IPS-20b (cell line): ENCODE data around the gene ATOX1.
"Not testable (repeated sequence)": the region's sequence is repeated elsewhere in the genome, so short reads cannot be mapped to it uniquely, and the experiment has no call there.

Source experiments
- H3K27ac ChIP-seq: one replicate; pipeline ENCODE4 v1.5.1; 2013; ENCODE audit warnings: low read length
- H3K27me3 ChIP-seq: 2 replicates; pipeline ENCODE4 v1.6.1; 2013; ENCODE audit warnings: mild to moderate bottlenecking, low read length, inconsistent platforms; ENCODE audit not compliant: insufficient read depth
- H3K36me3 ChIP-seq: 2 replicates; pipeline ENCODE4 v1.6.1; 2013; ENCODE audit warnings: low read depth, mild to moderate bottlenecking, inconsistent platforms, low read length, moderate library complexity; ENCODE audit not compliant: insufficient read depth
- H3K4me1 ChIP-seq: 2 replicates; pipeline ENCODE4 v1.6.1; 2013; ENCODE audit warnings: mild to moderate bottlenecking, control low read depth, inconsistent platforms, low read length, moderate library complexity; ENCODE audit not compliant: insufficient read depth
- H3K4me3 ChIP-seq: 2 replicates; pipeline ENCODE4 v1.5.1; 2013; ENCODE audit warnings: mild to moderate bottlenecking, low read length, inconsistent platforms
- H3K9ac ChIP-seq: 2 replicates; pipeline ENCODE4 v1.6.1; 2013; ENCODE audit warnings: low read depth, mild to moderate bottlenecking, inconsistent platforms, low read length, moderate library complexity
- H3K9me3 ChIP-seq: 2 replicates; pipeline ENCODE4 v1.6.1; 2013; ENCODE audit warnings: mild to moderate bottlenecking, low read depth, low read length, inconsistent platforms; ENCODE audit not compliant: insufficient read depth

The ATOX1 gene

GRCh38 chr5:151740958-151741373 lies 17.5 kb downstream of the ATOX1 start:
- Histone ChIP-seq H3K27ac (no peak overlapping the region), H3K9ac (no peak overlapping the region), H3K36me3 (peaks cover 21% of the 10 kb centered on the region), H3K9me3 (no peaks in the 10 kb centered on the region), H3K4me3 (no peak overlapping the region), H3K4me1 (peaks cover 16% of the 10 kb centered on the region), H3K27me3 (no peaks in the 10 kb centered on the region)

- Histone ChIP-seq H3K36me3 (peaks cover 16% of the 10 kb centered on the region), H3K27ac (peak overlapping the region; percentile 43)
These were observed 18.0 kb downstream of the ATOX1 start for GRCh38 chr5:151740336-151740942.

GRCh38 chr5:151739939-151740335 lies 18.5 kb downstream of the ATOX1 start:
- no peaks in the 10 kb centered on the region for H3K9me3 ChIP-seq
- H3K27ac ChIP-seq: peak overlapping the region; percentile 77
- peak overlapping the region; percentile 59; the same call in 1 of the 2 replicates for H3K9ac ChIP-seq
- H3K27me3 ChIP-seq: no peaks in the 10 kb centered on the region
- peaks cover 16% of the 10 kb centered on the region for H3K4me1 ChIP-seq
- H3K36me3 ChIP-seq: peaks cover 11% of the 10 kb centered on the region
- peak overlapping the region; percentile 37; the same call in 1 of the 2 replicates for H3K4me3 ChIP-seq

More at GRCh38 chr5:151740336-151740942, 18.0 kb downstream of the ATOX1 start:
- H3K4me1 ChIP-seq: peaks cover 16% of the 10 kb centered on the region
- H3K9ac ChIP-seq: peak overlapping the region; percentile 59; the same call in 1 of the 2 replicates
- peak overlapping the region; percentile 37; the same call in 1 of the 2 replicates for H3K4me3 ChIP-seq
- no peaks in the 10 kb centered on the region for H3K27me3 ChIP-seq
- no peaks in the 10 kb centered on the region for H3K9me3 ChIP-seq

GRCh38 chr5:151739395-151739794 lies 19.0 kb downstream of the ATOX1 start:
- Histone ChIP-seq H3K27me3 (no peaks in the 10 kb centered on the region), H3K36me3 (peaks cover 5% of the 10 kb centered on the region; the same call in 1 of the 2 replicates), H3K9ac (peak overlapping the region; percentile 38; the same call in 1 of the 2 replicates), H3K4me1 (peaks cover 16% of the 10 kb centered on the region), H3K27ac (peak overlapping the region; percentile 77), H3K4me3 (peak overlapping the region; percentile 37; the same call in 1 of the 2 replicates), H3K9me3 (no peaks in the 10 kb centered on the region)

- H3K9me3 ChIP-seq: no peaks in the 10 kb centered on the region
- H3K27ac ChIP-seq: no peak overlapping the region
- no peak overlapping the region for H3K4me3 ChIP-seq
- H3K9ac ChIP-seq: no peak overlapping the region
- no peaks in the 10 kb centered on the region for H3K27me3 ChIP-seq
- no peaks in the 10 kb centered on the region for H3K36me3 ChIP-seq
- peaks cover 16% of the 10 kb centered on the region for H3K4me1 ChIP-seq
These were observed 20.1 kb downstream of the ATOX1 start for GRCh38 chr5:151738125-151738848.

- H3K27ac ChIP-seq: no peak overlapping the region
- H3K9ac ChIP-seq: no peak overlapping the region
- H3K4me1 ChIP-seq: peaks cover 20% of the 10 kb centered on the region
- no peaks in the 10 kb centered on the region for H3K36me3 ChIP-seq
- H3K4me3 ChIP-seq: no peak overlapping the region
- H3K9me3 ChIP-seq: no peaks in the 10 kb centered on the region
- no peaks in the 10 kb centered on the region for H3K27me3 ChIP-seq
These were observed 21.0 kb downstream of the ATOX1 start for GRCh38 chr5:151737431-151737830.

GRCh38 chr5:151735646-151736045 lies 22.8 kb downstream of the ATOX1 start:
- Histone ChIP-seq H3K27ac (no peak overlapping the region), H3K9me3 (no peaks in the 10 kb centered on the region), H3K36me3 (no peaks in the 10 kb centered on the region), H3K4me3 (no peak overlapping the region), H3K27me3 (no peaks in the 10 kb centered on the region), H3K4me1 (peaks cover 20% of the 10 kb centered on the region), H3K9ac (no peak overlapping the region)

GRCh38 chr5:151734064-151734408 lies 24.4 kb downstream of the ATOX1 start:
- Histone ChIP-seq H3K4me3 (no peak overlapping the region), H3K27me3 (no peaks in the 10 kb centered on the region), H3K9ac (no peak overlapping the region), H3K36me3 (no peaks in the 10 kb centered on the region), H3K4me1 (peaks cover 7% of the 10 kb centered on the region; the same call in 1 of the 2 replicates), H3K9me3 (peaks cover 9% of the 10 kb centered on the region; the same call in 1 of the 2 replicates), H3K27ac (no peak overlapping the region)

GRCh38 chr5:151733358-151734063 lies 24.9 kb downstream of the ATOX1 start:
- Histone ChIP-seq H3K36me3 (no peaks in the 10 kb centered on the region), H3K4me1 (peaks cover 7% of the 10 kb centered on the region; the same call in 1 of the 2 replicates), H3K9ac (no peak overlapping the region), H3K4me3 (no peak overlapping the region), H3K27me3 (no peaks in the 10 kb centered on the region), H3K27ac (no peak overlapping the region), H3K9me3 (peaks cover 9% of the 10 kb centered on the region; the same call in 1 of the 2 replicates)

- Histone ChIP-seq H3K9me3 (peaks cover 9% of the 10 kb centered on the region; the same call in 1 of the 2 replicates), H3K27ac (no peak overlapping the region), H3K27me3 (no peaks in the 10 kb centered on the region), H3K9ac (no peak overlapping the region), H3K36me3 (no peaks in the 10 kb centered on the region), H3K4me3 (no peak overlapping the region), H3K4me1 (peaks cover 7% of the 10 kb centered on the region; the same call in 1 of the 2 replicates)
These were observed 28.1 kb downstream of the ATOX1 start for GRCh38 chr5:151730381-151730780.

- H3K9ac ChIP-seq, H3K4me3 ChIP-seq, H3K27me3 ChIP-seq, H3K9me3 ChIP-seq, H3K27ac ChIP-seq, H3K36me3 ChIP-seq, H3K4me1 ChIP-seq: not testable (repeated sequence)
These were observed 28.8 kb downstream of the ATOX1 start for GRCh38 chr5:151729597-151729996.
